ENCODE data around the gene SUB1. TPM values are rescaled to one million over a fixed set of nuclear protein-coding genes. Genes with fewer than 3 reads are reported as not detected.

Gene SUB1
- total RNA-seq, 1 experiment from 2014 or later, result 288 TPM

- no peak overlapping the region for H3K14ac ChIP-seq (ENCODE audit: insufficient read depth, low read length)
- Mint-ChIP-seq H3K4me1 (no peaks in the 10 kb centered on the region), H3K4me3 (no peak overlapping the region), H3K27me3 (ENCODE audit: low read depth) (no peaks in the 10 kb centered on the region), H3K27ac (no peak overlapping the region), H3K9me3 (peaks cover 0 to 3% of the 10 kb centered on the region in 2 experiments; a peak in 1 of 5 replicates), H3K36me3 (ENCODE audit: insufficient read depth in 1 of 3, low read depth in 3 of 3) (no peaks in the 10 kb centered on the region)
- H3K79me2 ChIP-seq (ENCODE audit: insufficient read depth, low read length), result no peaks in the 10 kb centered on the region
- no peaks in the 10 kb centered on the region for H3K79me1 ChIP-seq (ENCODE audit: insufficient read depth, low read depth, low read length, poor library complexity, severe bottlenecking)
- no peak overlapping the region for H2BK5ac ChIP-seq (ENCODE audit: insufficient read length, low read length)
- H4K5ac ChIP-seq (ENCODE audit: insufficient read length, low read depth, low read length), result no peak overlapping the region
- H3K23ac ChIP-seq (ENCODE audit: insufficient read length, low read depth, low read length), result no peak overlapping the region
- H4K8ac ChIP-seq (replicated peaks; ENCODE audit: insufficient read length, low read depth, low read length), result no peak overlapping the region
- H2BK15ac ChIP-seq (ENCODE audit: low read depth, low read length), result no peak overlapping the region
- H2BK20ac ChIP-seq (ENCODE audit: low read depth, low read length, poor library complexity, severe bottlenecking), result no peak overlapping the region
- no peak overlapping the region for H3K27ac ChIP-seq (ENCODE audit: insufficient read length, low read depth, low read length)
- no peak overlapping the region for H3K4me2 ChIP-seq (ENCODE audit: insufficient read depth, insufficient read length, low read length)
- H3K18ac ChIP-seq (ENCODE audit: insufficient read length, low read depth, low read length), result no peak overlapping the region
- DNase-seq, result no peak
- H3K23me2 ChIP-seq (ENCODE audit: insufficient read length, low read depth, low read length, poor library complexity, severe bottlenecking), result no peaks in the 10 kb centered on the region
- no peak overlapping the region for H3T11ph ChIP-seq (ENCODE audit: low read length)
- H2BK12ac ChIP-seq (ENCODE audit: insufficient read length, low read depth, low read length), result no peak overlapping the region
- H3K4me1 ChIP-seq (ENCODE audit: insufficient read depth, low read length), result no peaks in the 10 kb centered on the region
- no peak overlapping the region for H2BK120ac ChIP-seq (ENCODE audit: low read depth, low read length, poor library complexity, severe bottlenecking)
- no peak overlapping the region for H2AK5ac ChIP-seq (ENCODE audit: insufficient read length, low read length)
- no peak overlapping the region for H3K4ac ChIP-seq (ENCODE audit: low read depth, low read length)
- no peak for TF ChIP-seq CTCF (conservative IDR thresholded peaks at IDR 0.05)
- no peaks in the 10 kb centered on the region for H3K27me3 ChIP-seq (ENCODE audit: insufficient read depth, low read length)
- no peak overlapping the region for H3K9ac ChIP-seq (ENCODE audit: extremely low read depth, insufficient read length, low read length)
- no peaks in the 10 kb centered on the region for H3K9me3 ChIP-seq (ENCODE audit: control insufficient read depth, low read depth, low read length)
- no peaks in the 10 kb centered on the region for H4K20me1 ChIP-seq (ENCODE audit: control insufficient read depth, insufficient read depth, insufficient read length)
- no peak overlapping the region for H3K56ac ChIP-seq (ENCODE audit: insufficient read length, low read depth, low read length)
- no CpG with 5 or more reads among the region's 1 CpG for WGBS (ENCODE audit: extremely low coverage, insufficient read length, low lambda C conversion rate)
- H2AFZ ChIP-seq (ENCODE audit: low read length), result no peak overlapping the region
- H4K91ac ChIP-seq (ENCODE audit: insufficient read length, low read depth, low read length), result no peak overlapping the region
Measured at GRCh38 chr5:32565145-32565544, 20.2 kb upstream of the SUB1 start.

Measured in H9 (cell line).